Medulla oblongata (tissue), 1 donor: Measurements from ENCODE around the gene VSTM2L.
A peak's percentile ranks its signal among the peaks of the same experiment; 100 is the strongest.

Experiments used
- DNase-seq: peaks from one replicate; pipeline ENCODE4 v3.0.0-alpha.2; 2015; ENCODE audit errors: extremely low spot score

The VSTM2L gene

DNA sequence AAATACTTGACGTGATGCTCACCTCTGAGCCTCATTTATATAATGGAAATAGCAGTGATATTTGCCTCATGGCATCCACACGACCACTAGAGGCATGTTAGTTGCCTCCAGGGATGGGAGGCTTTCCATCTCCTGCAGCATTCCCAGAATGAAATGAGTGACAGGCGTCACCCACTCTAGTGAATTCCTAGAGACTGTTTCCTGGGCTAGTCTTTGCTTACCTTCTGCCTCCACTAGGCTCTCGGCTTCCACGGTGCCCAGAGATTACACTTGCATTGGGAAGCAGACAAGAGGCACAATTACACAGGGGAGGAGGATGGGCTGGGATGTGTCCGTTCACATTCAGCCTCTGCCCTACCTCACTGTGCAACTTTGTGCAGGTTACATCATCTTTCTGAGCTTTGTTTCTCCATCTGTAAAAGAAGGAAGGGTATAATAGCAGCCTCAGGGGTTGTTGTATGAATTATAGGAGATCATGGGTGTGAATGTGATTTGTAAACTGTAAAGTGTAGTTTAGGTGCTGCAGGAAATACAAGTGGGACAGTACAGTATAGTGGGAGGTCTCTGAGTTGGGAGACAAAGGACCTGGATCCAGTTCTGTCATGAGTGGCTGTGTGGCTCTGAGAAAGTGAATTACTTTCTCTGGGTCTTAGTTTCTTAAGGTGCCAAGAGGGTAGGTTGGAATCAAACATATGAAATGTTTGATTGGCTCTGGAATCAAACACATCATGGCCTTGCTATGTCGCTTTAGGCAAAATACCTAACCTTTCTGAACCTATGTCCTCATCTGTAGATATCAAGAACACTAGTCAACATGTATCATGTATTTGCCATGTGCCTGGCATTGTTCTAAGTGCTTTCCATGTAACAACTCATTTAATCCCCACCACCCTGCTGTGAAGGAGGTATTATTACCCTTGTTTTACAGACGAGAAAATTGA lies 3.6 kb upstream of the VSTM2L start:
- DNase-seq = no peak

- no peak for DNase-seq
Observed at GRCh38 chr20:37901240-37901639, 1.7 kb upstream of the VSTM2L start.

DNA sequence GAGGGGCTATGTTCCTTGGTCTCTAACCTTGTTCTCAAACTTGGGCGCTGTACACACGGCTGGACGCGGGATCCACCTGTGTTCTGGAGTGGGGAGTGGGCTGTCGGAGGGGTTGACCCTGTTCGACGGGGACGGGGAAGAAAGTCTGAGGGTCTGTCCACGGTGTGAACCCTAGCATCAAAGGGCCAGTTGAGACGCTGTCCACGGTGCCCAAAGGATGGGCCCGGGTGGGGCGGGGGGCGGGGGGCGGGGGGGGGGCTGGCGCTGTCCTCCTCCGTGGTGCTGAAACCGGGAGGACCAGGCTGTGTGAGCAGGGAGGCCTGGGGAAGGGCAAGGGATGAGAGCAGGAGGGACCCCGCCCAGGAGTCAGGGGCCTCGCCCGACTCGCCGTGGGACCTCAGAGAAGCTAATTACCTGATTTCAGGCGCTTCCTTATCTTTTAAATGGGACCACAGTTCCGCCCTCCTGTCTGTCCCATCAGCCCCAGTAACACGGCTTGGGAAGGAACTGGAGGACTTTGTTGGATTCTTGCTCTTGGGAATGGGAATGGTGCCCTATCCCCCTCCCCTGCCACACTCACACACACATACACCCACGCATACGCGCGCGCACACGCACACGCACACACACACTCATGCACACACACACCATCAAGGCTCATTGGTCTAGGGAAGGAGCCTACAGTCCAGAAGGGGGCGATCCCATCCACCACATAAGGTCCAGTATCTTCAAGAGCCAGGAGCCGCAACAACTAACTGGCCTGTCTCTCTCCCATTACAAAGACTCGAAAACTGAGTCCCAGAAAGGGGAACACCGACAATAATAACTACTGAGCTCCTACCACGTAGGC lies 1.0 kb upstream of the VSTM2L start:
- peak; percentile 44 for DNase-seq

- no peak for DNase-seq
Observed at GRCh38 chr20:37903317-37904007, 535 bp downstream of the VSTM2L start.

DNA sequence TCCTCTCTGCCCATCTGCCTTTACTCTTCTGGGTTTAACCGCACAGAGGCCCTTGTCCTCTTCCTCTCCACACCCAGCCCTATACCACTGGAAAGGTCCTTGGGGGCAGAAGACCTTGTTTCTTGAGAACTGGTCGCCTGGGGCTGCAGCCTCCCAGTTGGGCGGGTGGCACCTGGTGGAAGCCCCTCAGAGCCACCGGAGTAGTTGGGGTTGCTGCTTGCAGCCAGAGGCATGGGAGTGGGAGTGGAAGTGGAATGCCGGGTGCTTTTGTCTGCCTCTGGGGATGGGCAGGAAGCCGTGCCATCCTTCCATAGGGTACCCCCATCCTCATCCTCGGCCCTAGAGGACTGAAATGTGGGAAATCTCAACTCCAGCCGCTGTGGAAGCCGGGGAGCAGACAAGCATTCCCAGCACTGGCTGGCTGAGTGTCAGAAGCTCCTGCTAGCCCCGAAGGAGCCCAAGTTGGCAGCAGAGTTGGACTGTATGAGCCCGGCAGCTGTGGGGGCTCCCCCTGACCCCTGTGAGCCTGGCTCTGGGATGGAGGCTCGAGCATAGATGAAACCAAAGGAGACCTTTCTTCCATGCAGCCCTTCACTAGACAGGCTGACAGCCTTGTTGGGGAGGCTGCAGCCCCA lies 1.2 kb downstream of the VSTM2L start:
- no peak for DNase-seq

- DNase-seq = no peak
Observed at GRCh38 chr20:37904845-37905373, 2.0 kb downstream of the VSTM2L start.

- DNase-seq = no peak
Observed at GRCh38 chr20:37905671-37906613, 3.0 kb downstream of the VSTM2L start.

DNA sequence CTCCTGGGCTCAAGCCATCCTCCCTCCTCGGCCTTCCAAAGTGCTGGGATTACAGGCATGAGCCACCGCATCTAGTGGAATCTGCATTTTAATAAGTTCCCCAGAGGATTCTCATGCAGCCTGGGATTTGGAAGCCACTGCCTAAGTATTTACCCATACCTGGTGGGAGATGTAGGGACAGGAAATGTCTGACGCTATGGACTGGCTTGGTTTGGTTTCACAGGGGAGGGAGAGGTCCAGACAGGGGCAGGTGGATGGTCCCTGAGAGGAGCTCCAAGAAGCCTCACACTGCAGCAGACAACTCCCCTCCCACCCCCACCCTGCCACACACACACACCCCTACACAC lies 4.4 kb downstream of the VSTM2L start:
- no peak for DNase-seq

DNA sequence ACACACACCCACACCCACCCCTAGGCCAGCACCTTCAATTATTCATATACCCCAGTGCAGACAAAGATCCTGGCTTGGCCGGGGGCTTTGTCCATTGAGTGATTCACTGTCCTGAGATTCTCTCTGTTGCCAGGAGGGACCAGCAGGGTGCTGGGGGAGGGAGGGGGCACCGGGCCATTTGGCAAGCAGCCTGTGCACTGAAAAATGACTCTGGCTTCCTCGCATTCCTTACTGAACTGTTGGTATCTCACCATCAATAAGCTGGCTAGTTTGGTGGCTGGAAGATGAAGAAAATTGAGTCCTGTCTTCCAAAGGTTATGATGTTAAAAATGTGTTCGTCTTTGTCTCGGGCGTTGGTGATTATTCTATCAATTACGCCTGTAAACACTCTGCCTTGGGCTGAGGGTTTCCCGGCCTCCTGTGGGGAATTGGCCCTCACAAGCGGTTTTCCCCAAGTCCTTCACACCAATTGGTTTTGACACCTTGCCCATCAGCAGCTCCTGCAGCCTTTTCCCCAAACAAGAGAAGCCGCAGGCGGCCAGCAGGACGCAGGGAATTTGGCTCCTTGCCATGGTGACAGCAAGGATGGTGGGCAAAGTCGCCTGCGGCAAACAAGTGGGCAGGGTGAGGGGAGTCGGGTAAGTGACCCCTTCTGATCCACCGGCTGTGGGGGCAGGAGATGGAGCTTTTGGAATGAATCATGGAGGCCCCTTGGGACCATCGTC lies 4.9 kb downstream of the VSTM2L start:
- DNase-seq = no peak

DNA sequence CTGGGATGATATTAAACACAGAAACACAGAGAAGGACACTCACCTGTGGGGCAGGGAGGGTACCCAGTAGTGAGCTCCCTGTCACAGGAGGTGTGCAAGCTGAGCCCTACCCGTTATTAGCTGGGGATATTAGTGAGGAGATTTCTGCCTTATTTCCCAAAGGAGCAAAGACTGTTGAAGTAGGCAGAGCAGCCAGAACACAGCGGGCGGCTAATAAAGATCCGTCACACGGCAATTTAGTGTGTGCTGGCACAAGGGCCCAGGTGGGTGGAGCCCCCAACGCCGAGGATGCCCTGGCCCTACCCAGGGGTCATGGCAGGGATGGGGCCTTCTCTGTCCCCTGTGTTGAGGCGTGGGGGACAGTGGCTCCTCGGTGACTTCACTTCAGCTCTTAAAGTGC lies 8.3 kb downstream of the VSTM2L start:
- no peak for DNase-seq

- no peak for DNase-seq
Observed at GRCh38 chr20:37911838-37912281, 8.9 kb downstream of the VSTM2L start.

DNA sequence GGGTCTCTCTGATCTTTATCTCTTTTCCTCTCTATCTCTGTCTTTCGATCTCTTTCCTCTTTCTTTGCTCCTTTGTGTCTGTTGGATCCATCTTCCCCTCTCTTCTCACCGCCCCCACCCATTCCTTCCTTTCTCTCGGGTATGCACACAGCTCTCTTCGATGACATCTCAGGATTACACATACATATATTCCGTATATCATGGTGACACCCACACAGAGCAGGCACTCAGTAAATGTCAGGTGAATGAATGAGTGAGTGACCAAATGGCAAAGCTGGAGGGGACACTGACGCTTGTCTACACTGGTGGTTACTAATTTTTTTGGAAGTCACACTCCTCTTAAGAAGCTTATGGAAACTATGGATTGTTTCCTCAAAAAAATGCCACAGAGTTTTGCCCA lies 9.9 kb downstream of the VSTM2L start:
- DNase-seq = no peak

- no peak for DNase-seq
Observed at GRCh38 chr20:37913567-37914366, 10.8 kb downstream of the VSTM2L start.

DNA sequence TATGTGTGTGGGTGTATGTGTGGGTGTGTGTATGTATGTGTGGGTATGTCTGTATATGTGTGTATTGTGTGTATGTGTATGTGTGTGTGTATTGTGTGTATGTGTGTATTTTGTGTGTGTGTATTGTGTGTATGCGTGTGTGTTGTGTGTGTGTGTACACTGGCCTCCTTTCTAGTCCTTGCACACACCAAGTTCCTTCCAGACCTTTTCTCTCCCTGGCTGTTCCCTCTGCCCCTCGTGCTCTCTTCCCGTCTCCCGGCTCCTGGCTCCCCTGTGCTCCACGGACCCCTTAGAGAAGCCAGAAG lies 11.4 kb downstream of the VSTM2L start:
- no peak for DNase-seq

- no peak for DNase-seq
Observed at GRCh38 chr20:37914672-37915433, 11.9 kb downstream of the VSTM2L start.

DNA sequence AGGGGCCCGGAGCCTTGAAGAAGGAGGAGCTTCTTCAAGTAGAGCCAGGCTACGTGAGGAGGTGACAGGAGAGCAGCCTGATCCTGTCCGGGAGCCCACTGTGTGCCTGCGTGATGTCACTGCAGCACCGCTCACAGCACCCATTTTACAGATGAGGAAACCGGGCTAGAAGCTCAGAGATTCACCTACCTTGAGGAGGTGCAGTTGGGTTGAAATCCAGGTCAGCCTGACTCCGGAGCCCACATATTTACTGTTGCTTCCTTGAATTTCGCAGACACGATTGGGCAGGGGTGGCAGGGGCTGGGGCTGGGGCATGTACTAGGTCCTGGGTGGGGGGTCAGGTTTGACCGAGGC lies 12.5 kb downstream of the VSTM2L start:
- no peak for DNase-seq

- DNase-seq = no peak
Observed at GRCh38 chr20:37915800-37916570, 13.1 kb downstream of the VSTM2L start.

- DNase-seq = no peak
Observed at GRCh38 chr20:37917461-37917860, 14.5 kb downstream of the VSTM2L start.
